K562 (cell line): ENCODE results near the gene PTK7.

Source experiments
- ETV6 ChIP-seq, 3 experiments: fragments of 150-350 bp in 1 of 3; sonication (generic) in 1 of 3; formaldehyde crosslinking in 1 of 3; IDR thresholded peaks; 2 replicates each; pipeline versions ENCODE4 v1.6.1 to v1.8.0; 2014 to 2022; ENCODE audit warnings: borderline replicate concordance in 2 of 3, low read depth in 2 of 3, antibody characterized with exemption in 1 of 3, low read length in 1 of 3, mild to moderate bottlenecking in 1 of 3, missing genetic modification reagents in 1 of 3
- HMG20A ChIP-seq: fragments of 450-650 bp; formaldehyde crosslinking; conservative IDR thresholded peaks from 2 replicates; pipeline ENCODE4 v1.4.0; 2020; ENCODE audit warnings: mild to moderate bottlenecking, mixed read lengths
- KDM4B ChIP-seq, 2 experiments: fragments of 450-650 bp in 1 of 2; sonication (generic) in 1 of 2; IDR thresholded peaks; 2 replicates each; pipeline ENCODE4 v1.6.1; 2016 to 2017; ENCODE audit warnings: borderline replicate concordance in 2 of 2, antibody characterized with exemption in 1 of 2, low read depth in 1 of 2, mild to moderate bottlenecking in 1 of 2
- NFRKB ChIP-seq: fragments of 450-650 bp; IDR thresholded peaks from 2 replicates; pipeline ENCODE4 v1.6.1; 2016; ENCODE audit warnings: low read depth
- RBM15 ChIP-seq: fragments of 200-400 bp; formaldehyde crosslinking; IDR thresholded peaks from 2 replicates; pipeline ENCODE4 v1.6.1; 2018; ENCODE audit warnings: mild to moderate bottlenecking, low read length, moderate library complexity; ENCODE audit not compliant: insufficient read depth
- SIN3A ChIP-seq, 2 experiments: fragments of 150-350 bp in 1 of 2; IDR thresholded peaks; 2 replicates each; pipeline ENCODE4 v1.6.1; 2011 to 2016; ENCODE audit warnings: borderline replicate concordance in 2 of 2, low read depth in 2 of 2, low read length in 2 of 2, mild to moderate bottlenecking in 2 of 2, moderate library complexity in 2 of 2; ENCODE audit not compliant: control insufficient read depth in 1 of 2
- SMARCA5 ChIP-seq: fragments of 450-650 bp; IDR thresholded peaks from 2 replicates; pipeline ENCODE4 v1.6.1; 2016
- TAF1 ChIP-seq: IDR thresholded peaks from 2 replicates; pipeline ENCODE4 v1.6.1; 2011; ENCODE audit warnings: mild to moderate bottlenecking, low read length, moderate library complexity; ENCODE audit not compliant: insufficient read depth, control insufficient read depth, severe bottlenecking; ENCODE audit errors: extremely low read depth
- TOE1 ChIP-seq, 2 experiments: fragments of 450-650 bp in 1 of 2; sonication (generic) in 1 of 2; formaldehyde crosslinking in 1 of 2; IDR thresholded peaks; 2 replicates each; pipeline versions ENCODE4 v1.7.1 to v1.8.0; 2016 to 2022; ENCODE audit warnings: borderline replicate concordance in 2 of 2, mild to moderate bottlenecking in 2 of 2, antibody characterized with exemption in 1 of 2, inconsistent platforms in 1 of 2, low read depth in 1 of 2, missing genetic modification reagents in 1 of 2, moderate library complexity in 1 of 2
- ZNF274 ChIP-seq: IDR thresholded peaks from 2 replicates; pipeline ENCODE4 v1.6.1; 2011; ENCODE audit warnings: low read depth, mild to moderate bottlenecking, low read length, moderate library complexity, borderline replicate concordance
- TF ChIP-seq, protein P1 (sequence below): sonication (generic); formaldehyde crosslinking; IDR thresholded peaks from 2 replicates; pipeline ENCODE4 v1.8.1; 2023; ENCODE audit warnings: mild to moderate bottlenecking, missing genetic modification reagents
- TF ChIP-seq, protein P2 (sequence below), 2 experiments: IDR thresholded peaks; 2 replicates each; pipeline ENCODE4 v1.6.1; 2011; ENCODE audit warnings: borderline replicate concordance in 1 of 2, control low read depth in 1 of 2, low read depth in 1 of 2, low read length in 1 of 2, mild to moderate bottlenecking in 1 of 2, mixed read lengths in 1 of 2, moderate library complexity in 1 of 2; ENCODE audit not compliant: insufficient read depth in 1 of 2, insufficient read length in 1 of 2, poor library complexity in 1 of 2, severe bottlenecking in 1 of 2; ENCODE audit errors: extremely low read depth in 1 of 2
- TF ChIP-seq, protein P3 (sequence below), 3 experiments: IDR thresholded peaks in 2 of 3; conservative IDR thresholded peaks in 1 of 3; 2 replicates each; pipeline ENCODE4 v1.5.1; 2011 to 2012; ENCODE audit warnings: low read length in 3 of 3, mild to moderate bottlenecking in 3 of 3, control low read depth in 2 of 3, improper control_type of control experiment in 1 of 3, inconsistent platforms in 1 of 3, low read depth in 1 of 3, mixed read lengths in 1 of 3, moderate library complexity in 1 of 3; ENCODE audit not compliant: insufficient read depth in 2 of 3

DNA sequence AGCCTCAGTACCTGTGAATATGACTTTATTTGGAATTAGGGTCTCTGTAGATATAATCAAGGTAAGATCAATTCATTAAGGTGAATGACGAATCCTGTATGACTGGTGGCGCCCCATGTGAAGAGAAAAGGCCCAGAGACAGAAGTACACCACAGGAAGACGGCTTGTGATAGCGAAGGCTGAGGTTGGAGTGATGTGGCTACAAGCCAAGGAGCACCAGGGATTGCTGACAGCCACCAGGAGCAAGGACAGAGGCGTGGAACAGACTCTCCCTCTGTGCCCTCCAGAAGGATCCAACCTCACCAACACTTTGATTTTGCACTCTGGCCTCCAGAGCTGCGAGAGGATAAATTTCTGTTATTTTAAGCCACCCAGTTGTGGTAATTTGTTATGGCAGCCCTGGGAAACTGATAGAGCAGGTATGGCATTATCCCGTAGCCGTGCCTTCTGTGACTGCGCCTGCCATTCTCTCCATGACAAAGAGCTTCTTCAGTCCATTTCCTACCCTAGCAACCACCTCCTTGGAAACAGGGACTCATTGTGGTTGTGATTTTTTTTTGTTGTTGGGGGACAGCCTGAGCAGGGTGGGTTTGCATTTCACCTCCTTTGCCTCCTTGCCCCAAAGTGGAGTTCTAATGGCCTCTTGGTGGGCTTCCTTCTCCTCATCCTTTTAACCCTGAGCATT lies 29.6 kb downstream of the PTK7 start:
- no peak for TF ChIP-seq ETV6 (IDR thresholded peaks at IDR 0.05; ENCODE audit: borderline replicate concordance in 1 of 2, low read depth in 2 of 2, low read length in 1 of 2)
- no peak for TF ChIP-seq ETV6 (CRISPR knock-in tag; IDR thresholded peaks at IDR 0.05; ENCODE audit: borderline replicate concordance)
- no peak for TF ChIP-seq TAF1
- no peak for TF ChIP-seq KDM4B (IDR thresholded peaks at IDR 0.05; ENCODE audit: borderline replicate concordance in 2 of 2, low read depth in 1 of 2)
- TF ChIP-seq, protein P1, sequence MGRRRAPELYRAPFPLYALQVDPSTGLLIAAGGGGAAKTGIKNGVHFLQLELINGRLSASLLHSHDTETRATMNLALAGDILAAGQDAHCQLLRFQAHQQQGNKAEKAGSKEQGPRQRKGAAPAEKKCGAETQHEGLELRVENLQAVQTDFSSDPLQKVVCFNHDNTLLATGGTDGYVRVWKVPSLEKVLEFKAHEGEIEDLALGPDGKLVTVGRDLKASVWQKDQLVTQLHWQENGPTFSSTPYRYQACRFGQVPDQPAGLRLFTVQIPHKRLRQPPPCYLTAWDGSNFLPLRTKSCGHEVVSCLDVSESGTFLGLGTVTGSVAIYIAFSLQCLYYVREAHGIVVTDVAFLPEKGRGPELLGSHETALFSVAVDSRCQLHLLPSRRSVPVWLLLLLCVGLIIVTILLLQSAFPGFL (CRISPR knock-in tag): no peak
- TF ChIP-seq NFRKB: no peak
- no peak for TF ChIP-seq SIN3A (IDR thresholded peaks at IDR 0.05; ENCODE audit: borderline replicate concordance in 2 of 2, control insufficient read depth in 1 of 2, low read depth in 2 of 2, low read length in 2 of 2)
- no peak; the same call in 1 of the 2 replicates for TF ChIP-seq SMARCA5
- TF ChIP-seq, protein P2, sequence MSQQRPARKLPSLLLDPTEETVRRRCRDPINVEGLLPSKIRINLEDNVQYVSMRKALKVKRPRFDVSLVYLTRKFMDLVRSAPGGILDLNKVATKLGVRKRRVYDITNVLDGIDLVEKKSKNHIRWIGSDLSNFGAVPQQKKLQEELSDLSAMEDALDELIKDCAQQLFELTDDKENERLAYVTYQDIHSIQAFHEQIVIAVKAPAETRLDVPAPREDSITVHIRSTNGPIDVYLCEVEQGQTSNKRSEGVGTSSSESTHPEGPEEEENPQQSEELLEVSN (IDR thresholded peaks at IDR 0.05; ENCODE audit: borderline replicate concordance in 1 of 2, extremely low read depth in 1 of 2, insufficient read depth in 1 of 2, insufficient read length in 1 of 2, low read depth in 1 of 2, low read length in 1 of 2, poor library complexity in 1 of 2, severe bottlenecking in 1 of 2): no peak
- TF ChIP-seq ZNF274: no peak
- TF ChIP-seq, protein P3, sequence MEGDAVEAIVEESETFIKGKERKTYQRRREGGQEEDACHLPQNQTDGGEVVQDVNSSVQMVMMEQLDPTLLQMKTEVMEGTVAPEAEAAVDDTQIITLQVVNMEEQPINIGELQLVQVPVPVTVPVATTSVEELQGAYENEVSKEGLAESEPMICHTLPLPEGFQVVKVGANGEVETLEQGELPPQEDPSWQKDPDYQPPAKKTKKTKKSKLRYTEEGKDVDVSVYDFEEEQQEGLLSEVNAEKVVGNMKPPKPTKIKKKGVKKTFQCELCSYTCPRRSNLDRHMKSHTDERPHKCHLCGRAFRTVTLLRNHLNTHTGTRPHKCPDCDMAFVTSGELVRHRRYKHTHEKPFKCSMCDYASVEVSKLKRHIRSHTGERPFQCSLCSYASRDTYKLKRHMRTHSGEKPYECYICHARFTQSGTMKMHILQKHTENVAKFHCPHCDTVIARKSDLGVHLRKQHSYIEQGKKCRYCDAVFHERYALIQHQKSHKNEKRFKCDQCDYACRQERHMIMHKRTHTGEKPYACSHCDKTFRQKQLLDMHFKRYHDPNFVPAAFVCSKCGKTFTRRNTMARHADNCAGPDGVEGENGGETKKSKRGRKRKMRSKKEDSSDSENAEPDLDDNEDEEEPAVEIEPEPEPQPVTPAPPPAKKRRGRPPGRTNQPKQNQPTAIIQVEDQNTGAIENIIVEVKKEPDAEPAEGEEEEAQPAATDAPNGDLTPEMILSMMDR (IDR thresholded peaks at IDR 0.05 in 2 of 3, conservative IDR thresholded peaks at IDR 0.05 in 1 of 3; ENCODE audit: insufficient read depth in 2 of 3, low read depth in 1 of 3, low read length in 3 of 3): no peak
- no peak for TF ChIP-seq HMG20A
- no peak for TF ChIP-seq RBM15
- TF ChIP-seq TOE1 (IDR thresholded peaks at IDR 0.05; ENCODE audit: borderline replicate concordance): no peak
- no peak for TF ChIP-seq TOE1 (CRISPR knock-in tag; IDR thresholded peaks at IDR 0.05; ENCODE audit: borderline replicate concordance, low read depth)
